PC-3 (cell line): ENCODE measurements around the gene ETFA. TPM values are rescaled to one million over a fixed set of nuclear protein-coding genes. Genes with fewer than 3 reads are reported as not detected.

Experiments
- ATAC-seq: fragments of 200-7000 bp; cut with Tn5 transposase; 2 replicates; pipeline ENCODE4 v1.9.1; 2020; ENCODE audit warnings: mild to moderate bottlenecking, moderate library complexity
- BruUV-seq: library from RNA; stranded (reverse); fragments of 400-500 nt; replicated peaks from 2 replicates; lab custom pipeline; 2021; lab: Mats Ljungman, UMichigan
- CTCF ChIA-PET: fragments of 300-600 bp; sonication (Branson Sonifier 250); formaldehyde crosslinking; loops from one replicate; lab custom pipeline; 2022; ENCODE audit warnings: antibody characterized with exemption; lab: Charles Lee
- POLR2A ChIA-PET: fragments of 300-600 bp; sonication (Branson Sonifier 250); formaldehyde crosslinking; loops from one replicate; lab custom pipeline; 2022; ENCODE audit warnings: antibody characterized with exemption; ENCODE audit not compliant: unreplicated experiment; lab: Charles Lee
- DNase-seq: peaks from one replicate; pipeline ENCODE4 v3.0.0-alpha.2; 2015
- H2AFZ ChIP-seq: fragments of 300-600 bp; sonication (generic); 2 replicates; pipeline ENCODE4 v1.6.0; 2016; ENCODE audit warnings: antibody characterized with exemption, low read length
- H3F3A ChIP-seq: fragments of 300-600 bp; sonication (generic); one replicate; pipeline ENCODE4 v1.6.0; 2017; ENCODE audit warnings: antibody characterized with exemption, low read length, control low read depth, mild to moderate bottlenecking; ENCODE audit not compliant: unreplicated experiment
- H3K27ac ChIP-seq: fragments of 300-600 bp; sonication (generic); 2 replicates; pipeline ENCODE4 v1.5.1; 2016; ENCODE audit warnings: mild to moderate bottlenecking, low read length
- H3K27me3 ChIP-seq: fragments of 300-600 bp; sonication (generic); 2 replicates; pipeline ENCODE4 v1.6.1; 2016; ENCODE audit warnings: low read length, mixed read lengths
- H3K36me3 ChIP-seq: fragments of 300-600 bp; sonication (generic); 2 replicates; pipeline ENCODE4 v1.6.1; 2016; ENCODE audit warnings: low read depth, mixed run types, low read length, mixed read lengths
- H3K4me1 ChIP-seq: fragments of 300-600 bp; sonication (generic); 2 replicates; pipeline ENCODE4 v1.5.1; 2016; ENCODE audit warnings: low read length; ENCODE audit not compliant: insufficient read depth
- H3K4me2 ChIP-seq: fragments of 300-600 bp; sonication (generic); 2 replicates; pipeline ENCODE4 v1.6.0; 2016; ENCODE audit warnings: low read length
- H3K4me3 ChIP-seq: fragments of 300-600 bp; sonication (generic); 2 replicates; pipeline ENCODE4 v1.5.1; 2016; ENCODE audit warnings: mild to moderate bottlenecking, low read length, mixed read lengths
- H3K79me2 ChIP-seq: fragments of 300-600 bp; sonication (generic); 2 replicates; pipeline ENCODE4 v1.6.1; 2017; ENCODE audit warnings: low read length, mixed read lengths
- H3K9ac ChIP-seq: fragments of 300-600 bp; sonication (generic); 2 replicates; pipeline ENCODE4 v1.6.0; 2016; ENCODE audit warnings: mild to moderate bottlenecking, low read length
- H3K9me2 ChIP-seq: fragments of 300-600 bp; sonication (generic); replicated peaks from 2 replicates; pipeline ENCODE4 v1.6.1; 2016; ENCODE audit warnings: mixed run types, low read length, mixed read lengths
- H3K9me3 ChIP-seq: fragments of 300-600 bp; sonication (generic); 2 replicates; pipeline ENCODE4 v1.6.1; 2016; ENCODE audit warnings: low read length, mixed read lengths
- H4K20me1 ChIP-seq: fragments of 300-600 bp; sonication (generic); 2 replicates; pipeline ENCODE4 v1.6.1; 2016; ENCODE audit warnings: low read length, mixed read lengths
- CTCF ChIP-seq: fragments of 300-600 bp; sonication (generic); conservative IDR thresholded peaks from 2 replicates; pipeline ENCODE4 v1.5.1; 2017; ENCODE audit warnings: antibody characterized with exemption, low read depth, mild to moderate bottlenecking, low read length
- EZH2 ChIP-seq: fragments of 300-600 bp; sonication (generic); IDR thresholded peaks from one replicate; pipeline ENCODE4 v1.6.1; 2017; ENCODE audit warnings: antibody characterized with exemption, mild to moderate bottlenecking, low read length; ENCODE audit not compliant: unreplicated experiment
- EZH2phosphoT487 ChIP-seq: fragments of 300-600 bp; sonication (generic); IDR thresholded peaks from 2 replicates; pipeline ENCODE4 v1.6.1; 2018; ENCODE audit warnings: mild to moderate bottlenecking, antibody characterized with exemption, low read length, borderline replicate concordance
- intact Hi-C: fragments of 100-400 bp; cut with micrococcal nuclease; formaldehyde crosslinking; loops from 2 replicates; pipeline ENCODE4 v1.9.0; 2023
- total RNA-seq: library from RNA; depleted of rRNA; stranded (reverse); fragments of >200 nt; gene quantifications from 2 replicates; pipeline ENCODE4 v1.2.3, GENCODE V29; 2014

ETFA gene
- total RNA-seq, 1 experiment from 2014 or later = 160 TPM

- Histone ChIP-seq H4K20me1 (no peaks in the 10 kb centered on the region), H3F3A (no peaks in the 10 kb centered on the region), H2AFZ (no peak overlapping the region), H3K27ac (no peak overlapping the region), H3K9me2 (no peaks in the 10 kb centered on the region), H3K4me1 (no peaks in the 10 kb centered on the region), H3K9ac (no peak overlapping the region), H3K79me2 (no peaks in the 10 kb centered on the region), H3K4me2 (no peak overlapping the region), H3K4me3 (no peak overlapping the region), H3K9me3 (no peaks in the 10 kb centered on the region), H3K27me3 (no peaks in the 10 kb centered on the region), H3K36me3 (no peaks in the 10 kb centered on the region)
- TF ChIP-seq EZH2phosphoT487 (no peak), EZH2 (no peak)
- ATAC-seq (no peak), DNase-seq (no peak)
- ChIA-PET POLR2A (no interaction called here), CTCF (no interaction called here)
- BruUV-seq = no TSS peak
- intact Hi-C loops = no loop called here
Measured at GRCh38 chr15:76174654-76175053, 136.6 kb downstream of the ETFA start.

- H3K9me2 ChIP-seq = no peaks in the 10 kb centered on the region
- H3K9ac ChIP-seq = no peak overlapping the region
- H4K20me1 ChIP-seq = no peaks in the 10 kb centered on the region
- no peaks in the 10 kb centered on the region for H3K36me3 ChIP-seq
- H3F3A ChIP-seq = no peaks in the 10 kb centered on the region
- ChIA-PET POLR2A (no interaction called here), CTCF (no interaction called here)
- ATAC-seq = no peak
- TF ChIP-seq EZH2phosphoT487 (no peak), EZH2 (no peak), CTCF (no peak)
- no peak overlapping the region for H3K4me2 ChIP-seq
- no peak overlapping the region for H3K4me3 ChIP-seq
- H3K27ac ChIP-seq = no peak overlapping the region
- no peaks in the 10 kb centered on the region for H3K27me3 ChIP-seq
- no peaks in the 10 kb centered on the region for H3K79me2 ChIP-seq
- H3K9me3 ChIP-seq = no peaks in the 10 kb centered on the region
- BruUV-seq = no TSS peak
- no peaks in the 10 kb centered on the region for H3K4me1 ChIP-seq
- intact Hi-C loops = no loop called here
- H2AFZ ChIP-seq = no peak overlapping the region
- no peak for DNase-seq
Measured at GRCh38 chr15:76173317-76173834, 137.9 kb downstream of the ETFA start.

- ChIA-PET CTCF (no interaction called here), POLR2A (no interaction called here)
- no peaks in the 10 kb centered on the region for H3K79me2 ChIP-seq
- H3F3A ChIP-seq = no peaks in the 10 kb centered on the region
- no peaks in the 10 kb centered on the region for H3K36me3 ChIP-seq
- ATAC-seq = no peak
- no TSS peak for BruUV-seq
- intact Hi-C loops = no loop called here
- DNase-seq = no peak
- H3K27me3 ChIP-seq = no peaks in the 10 kb centered on the region
- H2AFZ ChIP-seq = no peak overlapping the region
- no peaks in the 10 kb centered on the region for H3K4me1 ChIP-seq
- H3K4me2 ChIP-seq = no peak overlapping the region
- no peak overlapping the region for H3K27ac ChIP-seq
- H3K9me3 ChIP-seq = no peaks in the 10 kb centered on the region
- H3K9ac ChIP-seq = no peak overlapping the region
- H3K4me3 ChIP-seq = no peak overlapping the region
- TF ChIP-seq CTCF = no peak
- no peak for TF ChIP-seq EZH2phosphoT487
- no peak for TF ChIP-seq EZH2
- H3K9me2 ChIP-seq = no peaks in the 10 kb centered on the region
- H4K20me1 ChIP-seq = no peaks in the 10 kb centered on the region
Measured at GRCh38 chr15:76172782-76173181, 138.5 kb downstream of the ETFA start.
